IMR-90 (cell line): ENCODE results near the gene PPFIBP2. TPM values are rescaled to one million over a fixed set of nuclear protein-coding genes. Genes with fewer than 3 reads are reported as not detected.

Source experiments
- ATAC-seq: fragments of 200-7000 bp; cut with Tn5 transposase; 2 replicates; pipeline ENCODE4 v1.9.1; 2020; ENCODE audit warnings: low read depth, mild to moderate bottlenecking, moderate library complexity
- BruUV-seq: library from RNA; stranded (reverse); fragments of 400-500 nt; replicated peaks from 2 replicates; lab custom pipeline; 2021; lab: Mats Ljungman, UMichigan
- CTCF ChIA-PET: fragments of 300-600 bp; formaldehyde crosslinking; extraction: SDS; loops from one replicate; lab custom pipeline; 2021; ENCODE audit warnings: antibody characterized with exemption; lab: Yijun Ruan, JAX
- POLR2A ChIA-PET: fragments of 300-600 bp; sonication (Branson Sonifier 250); formaldehyde crosslinking; loops from one replicate; lab custom pipeline; 2022; ENCODE audit warnings: antibody characterized with exemption; ENCODE audit not compliant: unreplicated experiment; lab: Charles Lee
- DNase-seq: peaks from one replicate; pipeline ENCODE4 v3.0.0; 2013
- H2AFZ ChIP-seq: replicated peaks from 2 replicates; pipeline ENCODE3; 2013; ENCODE audit warnings: low read length, mild to moderate bottlenecking; ENCODE audit not compliant: poor library complexity
- H2AK5ac ChIP-seq: 2 replicates; pipeline ENCODE4 v1.6.1; 2013; ENCODE audit warnings: low read depth, low read length, inconsistent platforms
- H2AK9ac ChIP-seq: replicated peaks from 2 replicates; pipeline ENCODE3; 2013; ENCODE audit warnings: mild to moderate bottlenecking, low read depth, low read length, moderate library complexity; ENCODE audit not compliant: poor library complexity
- H2BK120ac ChIP-seq: 2 replicates; pipeline ENCODE4 v1.6.1; 2013; ENCODE audit warnings: low read depth, low read length, inconsistent platforms
- H2BK15ac ChIP-seq: 3 replicates; pipeline ENCODE4 v1.6.1; 2013; ENCODE audit warnings: low read depth, low read length, inconsistent platforms
- H2BK20ac ChIP-seq: 2 replicates; pipeline ENCODE4 v1.6.1; 2013; ENCODE audit warnings: low read depth, mild to moderate bottlenecking, inconsistent platforms, low read length, moderate library complexity
- H2BK5ac ChIP-seq: 2 replicates; pipeline ENCODE4 v1.6.1; 2013; ENCODE audit warnings: mild to moderate bottlenecking, low read depth, low read length, inconsistent platforms; ENCODE audit not compliant: poor library complexity, severe bottlenecking
- H3K14ac ChIP-seq: replicated peaks from 2 replicates; pipeline ENCODE4 v1.6.1; 2013; ENCODE audit warnings: low read depth, low read length, inconsistent platforms
- H3K18ac ChIP-seq: 2 replicates; pipeline ENCODE4 v1.6.1; 2013; ENCODE audit warnings: low read depth, low read length, control low read depth
- H3K23ac ChIP-seq: 2 replicates; pipeline ENCODE4 v1.6.1; 2013; ENCODE audit warnings: low read depth, low read length, inconsistent platforms
- H3K27ac ChIP-seq: 2 replicates; pipeline ENCODE4 v1.5.1; 2013; ENCODE audit warnings: mild to moderate bottlenecking, control low read depth, low read length; ENCODE audit not compliant: insufficient read depth
- H3K27me3 ChIP-seq: 2 replicates; pipeline ENCODE4 v1.6.1; 2013; ENCODE audit warnings: low read length; ENCODE audit not compliant: control insufficient read depth, insufficient read depth
- H3K36me3 ChIP-seq: 2 replicates; pipeline ENCODE4 v1.6.1; 2013; ENCODE audit warnings: low read length, mixed read lengths; ENCODE audit not compliant: control insufficient read depth, insufficient read depth
- H3K4ac ChIP-seq: 2 replicates; pipeline ENCODE4 v1.6.1; 2013; ENCODE audit warnings: low read depth, low read length, inconsistent platforms
- H3K4me1 ChIP-seq: 2 replicates; pipeline ENCODE4 v1.6.1; 2013; ENCODE audit warnings: low read length, mixed read lengths; ENCODE audit not compliant: control insufficient read depth, insufficient read depth
- H3K4me2 ChIP-seq: 2 replicates; pipeline ENCODE4 v1.6.1; 2013; ENCODE audit warnings: low read depth, mild to moderate bottlenecking, control low read depth, low read length, moderate library complexity
- H3K4me3 ChIP-seq: 2 replicates; pipeline ENCODE4 v1.5.1; 2013; ENCODE audit warnings: low read depth, mild to moderate bottlenecking, control low read depth, low read length, moderate library complexity; ENCODE audit not compliant: insufficient read depth
- H3K56ac ChIP-seq: 2 replicates; pipeline ENCODE4 v1.6.1; 2013; ENCODE audit warnings: low read length, inconsistent platforms; ENCODE audit not compliant: insufficient read depth; ENCODE audit errors: extremely low read depth
- H3K79me1 ChIP-seq, 2 experiments: 2 replicates each; pipeline ENCODE4 v1.6.1; 2013; ENCODE audit warnings: low read length in 2 of 2, inconsistent platforms in 1 of 2, low read depth in 1 of 2
- H3K9ac ChIP-seq: 2 replicates; pipeline ENCODE4 v1.6.1; 2013; ENCODE audit warnings: low read depth, low read length, control low read depth
- H3K9me1 ChIP-seq: 2 replicates; pipeline ENCODE4 v1.6.1; 2013; ENCODE audit warnings: low read length, inconsistent platforms; ENCODE audit not compliant: insufficient read depth
- H3K9me3 ChIP-seq: 2 replicates; pipeline ENCODE4 v1.6.1; 2013; ENCODE audit warnings: low read length; ENCODE audit not compliant: control insufficient read depth, insufficient read depth
- H4K20me1 ChIP-seq: 2 replicates; pipeline ENCODE4 v1.6.1; 2013; ENCODE audit warnings: low read length, inconsistent platforms; ENCODE audit not compliant: insufficient read depth
- H4K5ac ChIP-seq: 2 replicates; pipeline ENCODE4 v1.6.1; 2013; ENCODE audit warnings: mild to moderate bottlenecking, low read depth, low read length, control low read depth
- H4K8ac ChIP-seq, 2 experiments: 2 replicates each; pipeline ENCODE4 v1.6.1; 2013; ENCODE audit warnings: low read depth in 2 of 2, low read length in 2 of 2, control low read depth in 1 of 2, inconsistent platforms in 1 of 2
- H4K91ac ChIP-seq: 2 replicates; pipeline ENCODE4 v1.6.1; 2013; ENCODE audit warnings: low read depth, low read length, inconsistent platforms; ENCODE audit not compliant: insufficient read depth
- CEBPB ChIP-seq: IDR thresholded peaks from 2 replicates; pipeline ENCODE4 v1.6.1; 2012; ENCODE audit warnings: low read depth, low read length, improper control_type of control experiment
- CHD1 ChIP-seq: IDR thresholded peaks from 2 replicates; pipeline ENCODE4 v1.6.1; 2012; ENCODE audit warnings: low read depth, low read length, improper control_type of control experiment
- POLR2A ChIP-seq: IDR thresholded peaks from 2 replicates; pipeline ENCODE4 v1.6.1; 2012; ENCODE audit warnings: mild to moderate bottlenecking, low read depth, low read length
- RAD21 ChIP-seq: IDR thresholded peaks from 2 replicates; pipeline ENCODE4 v1.6.1; 2012; ENCODE audit warnings: low read length, improper control_type of control experiment
- whole genome bisulfite sequencing, 2 experiments: methylation state at CpG; one replicate each; pipeline versions ENCODE4 v1.1.5 to v1.1.7; 2013; ENCODE audit warnings: missing lambda C conversion rate in 2 of 2; ENCODE audit not compliant: insufficient read length in 1 of 2; ENCODE audit errors: extremely low coverage in 2 of 2; 5-methylcytosine and 5-hydroxymethylcytosine counted together
- dilution Hi-C: fragments of 300-500 bp; cut with HindIII; formaldehyde crosslinking; loops from one replicate; pipeline ENCODE4 v1.14.3; 2018; ENCODE audit warnings: low sequenced_read_pairs; ENCODE audit not compliant: unreplicated experiment
- in situ Hi-C: fragments of 300-500 bp; cut with MboI; formaldehyde crosslinking; loops from 3 replicates; pipeline ENCODE4 v1.14.3; 2019; ENCODE audit warnings: low sequenced_read_pairs, inconsistent platforms, mixed read lengths
- intact Hi-C: fragments of 100-400 bp; cut with micrococcal nuclease; formaldehyde crosslinking; loops from 2 replicates; pipeline ENCODE4 v1.10.0; 2022
- polyA plus RNA-seq, 3 experiments: library from polyadenylated mRNA; depleted of rRNA; stranded (reverse); fragments of >200 nt; gene quantifications; 2 replicates each; pipeline ENCODE4 v1.2.3, GENCODE V29; 2012; ENCODE audit warnings: low replicate concordance in 1 of 3
- total RNA-seq: library from RNA; depleted of rRNA; stranded (reverse); fragments of >200 nt; gene quantifications from 2 replicates; pipeline ENCODE4 v1.2.3, GENCODE V29; 2012

PPFIBP2 gene
- total and polyA plus RNA-seq, 2 of the 4 experiments (the other 2 are of a cell fraction), result 6.0 to 11.8 TPM

- H3K27ac ChIP-seq, result no peak overlapping the region
- H3K4ac ChIP-seq, result no peak overlapping the region
- H3K36me3 ChIP-seq, result no peaks in the 10 kb centered on the region
- dilution Hi-C loops (no loop called here), in situ Hi-C loops (no loop called here), intact Hi-C loops (no loop called here)
- H3K4me3 ChIP-seq, result no peak overlapping the region
- H4K20me1 ChIP-seq, result no peaks in the 10 kb centered on the region
- no peak overlapping the region for H3K18ac ChIP-seq
- H4K5ac ChIP-seq, result no peak overlapping the region
- H4K8ac ChIP-seq, result no peak overlapping the region
- H3K56ac ChIP-seq, result no peak overlapping the region
- H3K9ac ChIP-seq, result no peak overlapping the region
- H3K4me2 ChIP-seq, result no peak overlapping the region
- no peak overlapping the region for H2BK120ac ChIP-seq
- H3K9me1 ChIP-seq, result no peaks in the 10 kb centered on the region; the same call in 1 of the 2 replicates
- H4K91ac ChIP-seq, result no peak overlapping the region
- ChIA-PET POLR2A (no interaction called here), CTCF (no interaction called here)
- H3K79me1 ChIP-seq, result no peaks in the 10 kb centered on the region
- H3K27me3 ChIP-seq, result peaks cover 2% of the 10 kb centered on the region; the same call in 1 of the 2 replicates
- no peak overlapping the region for H2BK5ac ChIP-seq
- H3K9me3 ChIP-seq, result no peaks in the 10 kb centered on the region
- WGBS, 2 experiments, result no CpG with 5 or more reads among the region's 1 CpG
- no peaks in the 10 kb centered on the region for H3K4me1 ChIP-seq
- H2AFZ ChIP-seq, result no peak overlapping the region
- no TSS peak for BruUV-seq
- H3K23ac ChIP-seq, result no peak overlapping the region
- H2AK5ac ChIP-seq, result no peak overlapping the region
- TF ChIP-seq RAD21 (no peak), CEBPB (no peak), CHD1 (no peak), POLR2A (no peak)
- no peak for ATAC-seq
- no peak for DNase-seq
- no peak overlapping the region for H3K14ac ChIP-seq
- H2BK20ac ChIP-seq, result no peak overlapping the region
- H2BK15ac ChIP-seq, result no peak overlapping the region
- H2AK9ac ChIP-seq, result no peak overlapping the region
Measured at GRCh38 chr11:7621554-7621953, 107.8 kb downstream of the PPFIBP2 start.
